ENCODE measurements around the gene UQCC5.

GRCh38 chr3:52537165-52537620 lies 788 bp downstream of the UQCC5 start:
- TF ChIP-seq CTCF (IDR thresholded peaks at IDR 0.05; ENCODE audit: borderline replicate concordance, extremely low read depth, low read length, poor library complexity, severe bottlenecking): no peak
- TF ChIP-seq EZH2 (IDR thresholded peaks at IDR 0.05; ENCODE audit: borderline replicate concordance, low read depth, low read length, severe bottlenecking): no peak
